Duodenal mucosa (tissue), 2 donors: ENCODE measurements around the gene CCDC27.

ENCODE experiments used
- H3K27ac ChIP-seq: one replicate; pipeline ENCODE4 v1.7.0; 2013; ENCODE audit warnings: low read depth, low read length
- H3K27me3 ChIP-seq, 2 donors: one replicate each; pipeline ENCODE4 v1.7.0; 2013; ENCODE audit warnings: low read length in 2 of 2, control low read depth in 1 of 2; ENCODE audit not compliant: insufficient read depth in 2 of 2, control insufficient read depth in 1 of 2
- H3K36me3 ChIP-seq, 2 donors: one replicate each; pipeline ENCODE4 v1.7.0; 2013; ENCODE audit warnings: low read length in 2 of 2, control low read depth in 1 of 2; ENCODE audit not compliant: insufficient read depth in 2 of 2, control insufficient read depth in 1 of 2
- H3K4me1 ChIP-seq, 2 donors: one replicate each; pipeline ENCODE4 v1.7.0; 2013; ENCODE audit warnings: low read length in 2 of 2, control low read depth in 1 of 2; ENCODE audit not compliant: insufficient read depth in 2 of 2, control insufficient read depth in 1 of 2
- H3K4me3 ChIP-seq, 2 donors: one replicate each; pipeline ENCODE4 v1.7.0; 2013; ENCODE audit warnings: low read length in 2 of 2, low read depth in 1 of 2
- H3K9ac ChIP-seq, 2 donors: one replicate each; pipeline ENCODE4 v1.7.0; 2013; ENCODE audit warnings: low read length in 2 of 2, low read depth in 1 of 2
- H3K9me3 ChIP-seq, 2 donors: one replicate each; pipeline ENCODE4 v1.7.0; 2013; ENCODE audit warnings: low read length in 2 of 2, control low read depth in 1 of 2; ENCODE audit not compliant: control insufficient read depth in 1 of 2

Gene CCDC27

GRCh38 chr1:3752400-3752945 lies at the start of gene CCDC27:
TSS of gene CCDC27 (plus strand) at chr1:3752450. CDS start at chr1:3752482, 32 bp downstream.
- H3K27ac ChIP-seq = no peak within 1 kb of the TSS
- no peak within 1 kb of the TSS for H3K9ac ChIP-seq
- peaks cover 0 to 2% of the 10 kb centered on the region in 2 donors for H3K27me3 ChIP-seq
- H3K9me3 ChIP-seq = no peaks in the 10 kb centered on the region
- H3K4me1 ChIP-seq = peaks cover 5 to 7% of the 10 kb centered on the region in 2 donors
- no peak within 1 kb of the TSS for H3K4me3 ChIP-seq
- H3K36me3 ChIP-seq = no peaks in the 10 kb centered on the region

GRCh38 chr1:3702528-3702927 lies 49.7 kb upstream of the CCDC27 start:
- Histone ChIP-seq H3K9me3 (no peaks in the 10 kb centered on the region), H3K27me3 (peaks cover 0 to 7% of the 10 kb centered on the region in 2 donors), H3K4me1 (no peaks in the 10 kb centered on the region), H3K4me3 (no peak overlapping the region), H3K36me3 (no peaks in the 10 kb centered on the region), H3K9ac (no peak overlapping the region), H3K27ac (no peak overlapping the region)

GRCh38 chr1:3702990-3703728 lies 49.1 kb upstream of the CCDC27 start:
- no peak overlapping the region for H3K9ac ChIP-seq

GRCh38 chr1:3703786-3704371 lies 48.4 kb upstream of the CCDC27 start:
- Histone ChIP-seq H3K4me3 (no peak overlapping the region), H3K4me1 (no peaks in the 10 kb centered on the region), H3K9ac (no peak overlapping the region), H3K9me3 (no peaks in the 10 kb centered on the region), H3K36me3 (no peaks in the 10 kb centered on the region), H3K27me3 (peaks cover 4 to 5% of the 10 kb centered on the region in 2 donors), H3K27ac (no peak overlapping the region)

More at GRCh38 chr1:3702990-3703728, 49.1 kb upstream of the CCDC27 start:
- Histone ChIP-seq H3K9me3 (no peaks in the 10 kb centered on the region), H3K27me3 (peaks cover 2 to 6% of the 10 kb centered on the region in 2 donors), H3K27ac (no peak overlapping the region), H3K36me3 (no peaks in the 10 kb centered on the region), H3K4me1 (no peaks in the 10 kb centered on the region), H3K4me3 (no peak overlapping the region)

- Histone ChIP-seq H3K4me3 (no peak overlapping the region), H3K9ac (no peak overlapping the region), H3K36me3 (no peaks in the 10 kb centered on the region), H3K27ac (no peak overlapping the region), H3K4me1 (no peaks in the 10 kb centered on the region), H3K27me3 (peaks cover 0 to 4% of the 10 kb centered on the region in 2 donors), H3K9me3 (no peaks in the 10 kb centered on the region)
These were observed 46.8 kb upstream of the CCDC27 start for GRCh38 chr1:3705341-3705950.

DNA sequence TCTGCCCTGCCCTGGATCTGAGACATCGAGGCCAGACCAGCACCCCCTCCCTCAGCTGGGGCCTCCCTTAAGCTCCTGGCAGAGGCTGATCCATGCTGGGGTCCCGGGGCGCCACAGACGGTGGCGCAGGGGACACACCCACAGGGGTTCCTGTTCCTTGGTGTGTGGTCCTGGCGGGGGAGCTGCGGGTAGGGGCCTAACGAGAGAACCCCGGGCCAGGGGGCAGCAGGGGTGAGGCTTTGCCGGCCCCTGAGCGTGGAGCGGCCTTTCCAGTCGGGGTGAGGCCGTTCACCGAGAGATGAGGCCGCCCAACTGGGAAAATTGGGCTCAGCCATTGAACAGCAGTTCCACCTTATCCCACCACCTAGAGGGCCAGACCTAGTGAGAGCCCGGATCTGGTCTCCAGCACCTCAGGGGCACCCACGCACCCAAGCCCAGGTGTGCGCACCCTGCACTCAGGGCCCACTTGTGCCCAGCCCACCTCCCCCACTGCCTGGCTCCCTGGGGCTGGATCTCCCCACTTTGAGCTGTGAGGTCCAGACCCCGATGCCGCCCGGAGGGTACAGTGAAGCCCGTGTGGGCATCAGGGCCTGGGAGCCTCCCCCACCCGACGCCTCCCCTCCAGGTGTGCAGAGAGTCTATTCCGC lies 45.5 kb upstream of the CCDC27 start:
- peaks cover 0 to 4% of the 10 kb centered on the region in 2 donors for H3K27me3 ChIP-seq
- H3K4me3 ChIP-seq = no peak overlapping the region
- H3K4me1 ChIP-seq = no peaks in the 10 kb centered on the region
- no peaks in the 10 kb centered on the region for H3K9me3 ChIP-seq
- H3K27ac ChIP-seq = no peak overlapping the region
- H3K9ac ChIP-seq = no peak overlapping the region
- H3K36me3 ChIP-seq = no peaks in the 10 kb centered on the region

- no peak overlapping the region for H3K27ac ChIP-seq
- no peak overlapping the region for H3K9ac ChIP-seq
- no peaks in the 10 kb centered on the region for H3K4me1 ChIP-seq
- peaks cover 0 to 4% of the 10 kb centered on the region in 2 donors for H3K27me3 ChIP-seq
- no peak overlapping the region for H3K4me3 ChIP-seq
- H3K9me3 ChIP-seq = no peaks in the 10 kb centered on the region
- H3K36me3 ChIP-seq = no peaks in the 10 kb centered on the region
These were observed 44.8 kb upstream of the CCDC27 start for GRCh38 chr1:3707298-3707938.

DNA sequence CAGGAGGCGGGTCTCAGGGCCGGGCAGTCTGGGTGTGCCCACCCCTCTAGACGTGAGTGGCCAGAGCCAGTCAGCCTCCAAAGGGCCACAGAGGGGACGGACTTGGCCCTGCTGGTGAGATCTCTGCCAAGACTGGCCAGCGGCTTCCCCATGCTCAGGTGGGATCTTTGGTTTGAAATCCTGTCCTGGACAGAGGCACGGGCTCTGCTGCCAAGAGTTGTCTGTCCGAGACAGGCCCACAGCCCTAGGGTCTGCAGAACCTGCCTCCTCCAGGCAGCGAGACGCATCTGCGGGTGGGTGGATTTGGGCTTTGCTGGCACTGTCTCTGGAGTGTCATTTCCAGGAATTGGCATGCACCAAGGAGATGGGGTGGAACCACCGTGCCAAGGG lies 44.3 kb upstream of the CCDC27 start:
- Histone ChIP-seq H3K36me3 (no peaks in the 10 kb centered on the region), H3K4me3 (no peak overlapping the region), H3K27ac (no peak overlapping the region), H3K27me3 (peaks cover 0 to 4% of the 10 kb centered on the region in 2 donors), H3K9me3 (no peaks in the 10 kb centered on the region), H3K4me1 (no peaks in the 10 kb centered on the region), H3K9ac (no peak overlapping the region)

DNA sequence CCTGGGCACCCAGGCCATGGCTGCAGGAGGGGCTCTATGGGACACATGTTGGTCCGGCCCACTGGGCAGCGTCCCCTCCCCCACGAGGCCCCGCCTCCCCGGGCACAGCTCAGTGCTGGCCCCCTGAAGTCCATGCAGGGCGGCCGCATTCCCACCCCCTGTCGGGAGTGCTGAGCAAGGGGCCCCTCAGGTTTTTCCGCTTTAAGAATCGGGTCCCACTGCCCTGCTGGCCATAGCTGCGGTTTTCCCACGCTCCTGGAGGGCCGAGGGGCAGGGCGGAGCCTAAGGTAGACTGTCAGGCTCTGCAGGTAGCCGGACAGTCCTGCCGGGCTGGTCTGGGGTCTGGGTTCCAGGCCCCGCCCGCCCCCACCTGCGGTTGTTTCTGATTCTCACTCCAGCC lies 43.5 kb upstream of the CCDC27 start:
- no peaks in the 10 kb centered on the region for H3K9me3 ChIP-seq
- H3K9ac ChIP-seq = no peak overlapping the region
- H3K4me1 ChIP-seq = no peaks in the 10 kb centered on the region
- H3K27ac ChIP-seq = no peak overlapping the region
- H3K27me3 ChIP-seq = peaks cover 0 to 4% of the 10 kb centered on the region in 2 donors
- no peak overlapping the region for H3K4me3 ChIP-seq
- no peaks in the 10 kb centered on the region for H3K36me3 ChIP-seq
